Adrenal gland (tissue), 5 donors: ENCODE data around the gene TMPRSS3.

Experiments
- POLR2A ChIP-seq, 2 donors: fragments of 450-650 bp; IDR thresholded peaks; one replicate each; pipeline ENCODE4 v1.6.1; 2017; ENCODE audit warnings: antibody characterized with exemption in 2 of 2, mild to moderate bottlenecking in 2 of 2, moderate library complexity in 1 of 2
- TF ChIP-seq, protein P1 (sequence below), 6 experiments: fragments of 450-650 bp in 4 of 6; fragments of 200-600 bp in 2 of 6; sonication (generic) in 1 of 6; IDR thresholded peaks; 1 replicate in 5 of 6; 2 replicates in 1 of 6; pipeline versions ENCODE4 v1.5.1 to v1.8.0; 2016 to 2021; ENCODE audit warnings: antibody characterized with exemption in 6 of 6, mild to moderate bottlenecking in 2 of 6, moderate library complexity in 1 of 6
- donor health status: DM: no; HTN: no; CAD: no.

DNA sequence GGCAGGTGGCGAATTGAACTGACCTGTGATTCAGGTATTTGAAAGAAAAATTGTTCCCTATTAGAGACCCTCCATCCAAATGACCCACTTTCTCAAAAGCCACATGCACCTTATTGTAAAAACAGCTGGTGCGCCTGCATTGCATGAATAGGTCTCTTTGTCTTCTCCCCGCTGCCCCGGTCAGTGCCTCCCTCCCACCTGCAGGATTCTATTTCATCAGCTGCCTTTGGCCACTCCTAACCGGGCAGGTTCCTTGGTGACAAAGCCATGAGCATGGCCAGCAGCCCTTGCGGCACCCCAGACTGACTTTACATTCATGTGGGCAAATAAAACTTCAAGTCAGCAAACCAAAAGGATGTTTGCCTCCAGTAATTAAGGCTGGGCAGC lies 6.4 kb downstream of the TMPRSS3 start:
- TF ChIP-seq, protein P1, sequence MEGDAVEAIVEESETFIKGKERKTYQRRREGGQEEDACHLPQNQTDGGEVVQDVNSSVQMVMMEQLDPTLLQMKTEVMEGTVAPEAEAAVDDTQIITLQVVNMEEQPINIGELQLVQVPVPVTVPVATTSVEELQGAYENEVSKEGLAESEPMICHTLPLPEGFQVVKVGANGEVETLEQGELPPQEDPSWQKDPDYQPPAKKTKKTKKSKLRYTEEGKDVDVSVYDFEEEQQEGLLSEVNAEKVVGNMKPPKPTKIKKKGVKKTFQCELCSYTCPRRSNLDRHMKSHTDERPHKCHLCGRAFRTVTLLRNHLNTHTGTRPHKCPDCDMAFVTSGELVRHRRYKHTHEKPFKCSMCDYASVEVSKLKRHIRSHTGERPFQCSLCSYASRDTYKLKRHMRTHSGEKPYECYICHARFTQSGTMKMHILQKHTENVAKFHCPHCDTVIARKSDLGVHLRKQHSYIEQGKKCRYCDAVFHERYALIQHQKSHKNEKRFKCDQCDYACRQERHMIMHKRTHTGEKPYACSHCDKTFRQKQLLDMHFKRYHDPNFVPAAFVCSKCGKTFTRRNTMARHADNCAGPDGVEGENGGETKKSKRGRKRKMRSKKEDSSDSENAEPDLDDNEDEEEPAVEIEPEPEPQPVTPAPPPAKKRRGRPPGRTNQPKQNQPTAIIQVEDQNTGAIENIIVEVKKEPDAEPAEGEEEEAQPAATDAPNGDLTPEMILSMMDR (IDR thresholded peaks at IDR 0.05): no peak
- TF ChIP-seq POLR2A (IDR thresholded peaks at IDR 0.05): no peak
